HFFc6 (cell line): ENCODE data around the gene TICAM2. TPM values are rescaled to one million over a fixed set of nuclear protein-coding genes. Genes with fewer than 3 reads are reported as not detected.

Source experiments
- DNase-seq: peaks from one replicate; pipeline ENCODE4 v3.0.0-alpha.2; 2018
- H3K27ac Mint-ChIP-seq: 2 replicates; pipeline ENCODE4 v1.8.0; 2020; ENCODE audit warnings: mild to moderate bottlenecking, mixed read lengths
- H3K27me3 Mint-ChIP-seq: 2 replicates; pipeline ENCODE4 v1.8.0; 2021; ENCODE audit warnings: mild to moderate bottlenecking, moderate library complexity, mixed read lengths; ENCODE audit not compliant: insufficient read depth
- H3K36me3 Mint-ChIP-seq: 2 replicates; pipeline ENCODE4 v1.8.0; 2021; ENCODE audit warnings: low read depth, mixed read lengths
- H3K4me1 Mint-ChIP-seq: 2 replicates; pipeline ENCODE4 v1.8.0; 2020; ENCODE audit warnings: low read depth, mixed read lengths
- H3K4me3 Mint-ChIP-seq: 2 replicates; pipeline ENCODE4 v1.8.0; 2020; ENCODE audit warnings: mild to moderate bottlenecking, moderate library complexity, mixed read lengths
- H3K9me3 Mint-ChIP-seq: 2 replicates; pipeline ENCODE4 v1.8.0; 2020; ENCODE audit warnings: mild to moderate bottlenecking, mixed read lengths
- CTCF ChIP-seq: fragments of 200-600 bp; sonication (generic); IDR thresholded peaks from 2 replicates; pipeline ENCODE4 v1.5.0; 2021; ENCODE audit warnings: antibody characterized with exemption, mild to moderate bottlenecking
- total RNA-seq, 6 experiments: library from RNA; stranded (reverse); fragmentation: NEBNext Ultra II Directional; extraction: Animal tissue kit (Norgen Biotek cat#: 25700); gene quantifications; 2 replicates in 1 of 6; 3 replicates in 5 of 6; pipeline ENCODE4 v1.2.3, GENCODE V29; 2021

The TICAM2 gene
- total RNA-seq, 6 experiments from 2014 or later, result 8.3 to 15.9 (median 13.1) TPM

GRCh38 chr5:115584501-115584900 lies 17.8 kb downstream of the TICAM2 start:
- peak; percentile 27 for DNase-seq
- no peak for TF ChIP-seq CTCF
- no peaks in the 10 kb centered on the region; the same call in 1 of the 2 replicates for H3K27me3 Mint-ChIP-seq
- peak overlapping the region; percentile 97 for H3K27ac Mint-ChIP-seq
- peaks cover 20% of the 10 kb centered on the region for H3K4me1 Mint-ChIP-seq
- H3K36me3 Mint-ChIP-seq, result peaks cover 28% of the 10 kb centered on the region
- H3K4me3 Mint-ChIP-seq, result peak overlapping the region; percentile 27; the same call in 1 of the 2 replicates
- H3K9me3 Mint-ChIP-seq, result no peaks in the 10 kb centered on the region

DNA sequence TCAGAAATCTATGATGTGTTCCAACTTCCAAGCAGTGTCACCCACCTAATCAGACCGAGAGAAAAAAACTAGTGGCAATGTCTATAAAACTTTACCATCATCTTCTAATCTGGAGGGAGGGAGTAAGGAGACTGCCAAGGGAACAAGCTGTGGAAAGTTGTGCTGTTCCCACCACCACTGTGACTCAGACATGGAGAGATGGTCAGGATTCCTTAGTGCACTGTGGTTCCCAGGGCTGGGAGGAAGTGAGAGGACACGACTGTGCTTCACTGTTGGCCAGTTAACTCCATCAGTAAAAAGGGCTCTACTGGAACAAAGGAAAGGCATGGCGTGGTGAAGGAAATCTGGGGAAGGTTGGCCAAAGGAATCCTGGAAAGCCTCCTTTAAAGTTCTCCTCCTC lies 18.8 kb downstream of the TICAM2 start:
- peak; percentile 88 for DNase-seq
- H3K27me3 Mint-ChIP-seq, result no peaks in the 10 kb centered on the region; the same call in 1 of the 2 replicates
- H3K4me1 Mint-ChIP-seq, result peaks cover 28% of the 10 kb centered on the region
- H3K27ac Mint-ChIP-seq, result peak overlapping the region; percentile 97
- no peaks in the 10 kb centered on the region for H3K9me3 Mint-ChIP-seq
- H3K4me3 Mint-ChIP-seq, result peak overlapping the region; percentile 66
- no peak for TF ChIP-seq CTCF
- H3K36me3 Mint-ChIP-seq, result peaks cover 38% of the 10 kb centered on the region

DNA sequence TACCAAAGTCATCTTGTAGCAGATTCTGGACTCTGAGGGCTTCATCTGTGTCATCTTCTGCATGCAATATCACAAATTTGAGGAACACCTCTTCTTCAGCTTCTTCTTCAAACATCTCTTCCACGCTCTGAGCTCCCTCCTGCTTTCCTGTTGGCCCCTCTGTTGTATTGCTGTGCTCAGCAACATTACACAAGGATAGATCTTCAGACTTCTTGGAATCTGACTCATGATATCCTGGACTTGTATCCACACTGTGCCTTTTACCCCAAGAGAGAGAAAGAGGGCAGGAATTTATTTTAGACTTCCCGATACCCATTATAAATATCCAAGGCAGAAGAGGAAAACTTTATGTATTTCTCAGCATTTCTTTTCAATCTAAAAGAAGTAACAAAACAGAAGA lies 21.3 kb downstream of the TICAM2 start:
- DNase-seq, result no peak
- H3K4me1 Mint-ChIP-seq, result peaks cover 48% of the 10 kb centered on the region
- H3K9me3 Mint-ChIP-seq, result peaks cover 14% of the 10 kb centered on the region
- peak overlapping the region; percentile 32 for H3K27ac Mint-ChIP-seq
- peaks cover 59% of the 10 kb centered on the region for H3K36me3 Mint-ChIP-seq
- no peak for TF ChIP-seq CTCF
- H3K4me3 Mint-ChIP-seq, result no peak overlapping the region; the same call in 1 of the 2 replicates
- no peaks in the 10 kb centered on the region; the same call in 1 of the 2 replicates for H3K27me3 Mint-ChIP-seq

- Mint-ChIP-seq H3K4me3 (no peak overlapping the region; the same call in 1 of the 2 replicates), H3K4me1 (peaks cover 58% of the 10 kb centered on the region), H3K27ac (peak overlapping the region; percentile 56), H3K36me3 (peaks cover 68% of the 10 kb centered on the region), H3K9me3 (peaks cover 14% of the 10 kb centered on the region), H3K27me3 (no peaks in the 10 kb centered on the region; the same call in 1 of the 2 replicates)
- peak; percentile 47 for DNase-seq
- no peak for TF ChIP-seq CTCF
Observed at GRCh38 chr5:115579747-115580173, 22.5 kb downstream of the TICAM2 start.

DNA sequence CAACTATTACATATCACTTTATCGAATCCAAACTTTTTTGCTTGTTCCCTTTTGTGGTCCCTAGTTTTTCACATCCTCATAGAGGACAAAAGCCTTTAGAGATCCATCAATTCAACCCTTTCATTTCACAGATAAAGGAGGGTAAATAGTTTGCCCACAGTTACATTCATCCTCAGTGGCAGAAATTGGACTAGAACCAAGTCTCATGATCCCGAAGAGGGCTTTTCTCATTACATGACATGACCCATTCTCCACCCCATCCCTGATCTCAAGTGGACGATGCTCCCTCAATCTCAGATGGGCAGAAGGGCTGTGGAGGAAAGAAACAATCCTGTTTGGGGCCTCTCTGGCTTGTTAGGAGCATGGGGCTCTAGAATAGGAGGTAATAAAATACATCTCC lies 23.1 kb downstream of the TICAM2 start:
- peak overlapping the region; percentile 56 for H3K27ac Mint-ChIP-seq
- H3K4me3 Mint-ChIP-seq, result no peak overlapping the region
- DNase-seq, result no peak
- no peak for TF ChIP-seq CTCF
- H3K27me3 Mint-ChIP-seq, result no peaks in the 10 kb centered on the region; the same call in 1 of the 2 replicates
- H3K4me1 Mint-ChIP-seq, result peaks cover 62% of the 10 kb centered on the region
- peaks cover 14% of the 10 kb centered on the region for H3K9me3 Mint-ChIP-seq
- peaks cover 64% of the 10 kb centered on the region for H3K36me3 Mint-ChIP-seq
